HL-60/S4 treated with phorbol 12-myristate 13-acetate at 8.2 ng/mL for 4 days and 3 days (cell line): ENCODE results near the gene MBTD1.
"Not testable (repeated sequence)": the region's sequence is repeated elsewhere in the genome, so short reads cannot be mapped to it uniquely, and the experiment has no call there.

Experiments used
- in situ Hi-C: fragments of 300-500 bp; cut with MboI; formaldehyde crosslinking; loops from 2 replicates; pipeline ENCODE4 v1.15.0; 2022; ENCODE audit warnings: low sequenced_read_pairs

MBTD1 gene

GRCh38 chr17:51191895-51192294, 68.0 kb downstream of the MBTD1 start:
- in situ Hi-C loops: no loop called here

GRCh38 chr17:51189628-51190027, 70.2 kb downstream of the MBTD1 start:
- in situ Hi-C loops: no loop called here

GRCh38 chr17:51189162-51189561, 70.7 kb downstream of the MBTD1 start:
- in situ Hi-C loops: no loop called here

GRCh38 chr17:51188271-51188833, 71.5 kb downstream of the MBTD1 start:
- in situ Hi-C loops: no loop called here

- in situ Hi-C loops: no loop called here
These were observed 74.0 kb downstream of the MBTD1 start for GRCh38 chr17:51185763-51186332.

- in situ Hi-C loops: no loop called here
These were observed 75.7 kb downstream of the MBTD1 start for GRCh38 chr17:51184124-51184523.

- in situ Hi-C loops: no loop called here
These were observed 79.4 kb downstream of the MBTD1 start for GRCh38 chr17:51180486-51180885.

GRCh38 chr17:51172030-51172429, 87.8 kb downstream of the MBTD1 start:
- in situ Hi-C loops: not testable (repeated sequence)

GRCh38 chr17:51170736-51171135, 89.1 kb downstream of the MBTD1 start:
- in situ Hi-C loops: no loop called here

- in situ Hi-C loops: no loop called here
These were observed 90.5 kb downstream of the MBTD1 start for GRCh38 chr17:51169340-51169739.

- in situ Hi-C loops: no loop called here
These were observed 92.6 kb downstream of the MBTD1 start for GRCh38 chr17:51166987-51167931.

- in situ Hi-C loops: no loop called here
These were observed 93.5 kb downstream of the MBTD1 start, which contains the start of gene NME2 for GRCh38 chr17:51166198-51166986. Gene NME2, plus strand, starts transcription at chr17:51166411. Its CDS starts 420 bp downstream, at chr17:51166831.

- in situ Hi-C loops: no loop called here
These were observed 94.1 kb downstream of the MBTD1 start for GRCh38 chr17:51165680-51166197.

GRCh38 chr17:51164911-51165679, 94.8 kb downstream of the MBTD1 start:
- in situ Hi-C loops: no loop called here

- in situ Hi-C loops: no loop called here
These were observed 98.3 kb downstream of the MBTD1 start for GRCh38 chr17:51161541-51161940.

GRCh38 chr17:51159604-51160003, 100.2 kb downstream of the MBTD1 start:
- in situ Hi-C loops: loop anchor here (10.0 kb wide), 1 partner anchor 145 kb away; no protein-coding TSS in a partner anchor

- in situ Hi-C loops: loop anchor here (10.0 kb wide), 1 partner anchor 141 kb away; no protein-coding TSS in a partner anchor
These were observed 104.4 kb downstream of the MBTD1 start for GRCh38 chr17:51155416-51155815.

- in situ Hi-C loops: loop anchor here (10.0 kb wide), 1 partner anchor 139 kb away; no protein-coding TSS in a partner anchor
These were observed 105.7 kb downstream of the MBTD1 start for GRCh38 chr17:51154176-51154575.

- in situ Hi-C loops: loop anchor here (10.0 kb wide), 1 partner anchor 139 kb away; no protein-coding TSS in a partner anchor
These were observed 106.4 kb downstream of the MBTD1 start, which contains the start of gene NME1 for GRCh38 chr17:51153210-51154072. Gene NME1, plus strand, starts transcription at chr17:51153559. Its CDS starts 2,096 bp downstream, at chr17:51155655.
